Epithelial cell of proximal tubule (primary cell): Measurements from ENCODE around the gene BHMT. TPM values are rescaled to one million over a fixed set of nuclear protein-coding genes. Genes with fewer than 3 reads are reported as not detected.
"Not testable (repeated sequence)": the region's sequence is repeated elsewhere in the genome, so short reads cannot be mapped to it uniquely, and the experiment has no call there.

Experiments
- DNase-seq: peaks from one replicate; pipeline ENCODE4 v3.0.0-alpha.2; 2011; ENCODE audit warnings: low read depth
- H3K4me3 ChIP-seq: 2 replicates; pipeline ENCODE4 v1.5.1; 2011; ENCODE audit warnings: low read depth, mild to moderate bottlenecking, low read length
- CTCF ChIP-seq: conservative IDR thresholded peaks from 2 replicates; pipeline ENCODE4 v1.5.1; 2012; ENCODE audit warnings: low read depth, mild to moderate bottlenecking, low read length
- total RNA-seq: library from RNA; depleted of rRNA; stranded (reverse); fragments of >200 nt; gene quantifications from 2 replicates; pipeline ENCODE4 v1.2.3, GENCODE V29; 2015

The BHMT gene
- total RNA-seq, 1 donor from 2014 or later = 1.2 TPM

GRCh38 chr5:79147076-79147475 is 35.5 kb downstream of the BHMT start:
- no peak for TF ChIP-seq CTCF

GRCh38 chr5:79149433-79149832 is 37.8 kb downstream of the BHMT start:
- no peak for DNase-seq
- TF ChIP-seq CTCF = no peak
- H3K4me3 ChIP-seq = no peak overlapping the region

More at GRCh38 chr5:79147076-79147475, 35.5 kb downstream of the BHMT start:
- no peak for DNase-seq
- no peak overlapping the region for H3K4me3 ChIP-seq

DNA sequence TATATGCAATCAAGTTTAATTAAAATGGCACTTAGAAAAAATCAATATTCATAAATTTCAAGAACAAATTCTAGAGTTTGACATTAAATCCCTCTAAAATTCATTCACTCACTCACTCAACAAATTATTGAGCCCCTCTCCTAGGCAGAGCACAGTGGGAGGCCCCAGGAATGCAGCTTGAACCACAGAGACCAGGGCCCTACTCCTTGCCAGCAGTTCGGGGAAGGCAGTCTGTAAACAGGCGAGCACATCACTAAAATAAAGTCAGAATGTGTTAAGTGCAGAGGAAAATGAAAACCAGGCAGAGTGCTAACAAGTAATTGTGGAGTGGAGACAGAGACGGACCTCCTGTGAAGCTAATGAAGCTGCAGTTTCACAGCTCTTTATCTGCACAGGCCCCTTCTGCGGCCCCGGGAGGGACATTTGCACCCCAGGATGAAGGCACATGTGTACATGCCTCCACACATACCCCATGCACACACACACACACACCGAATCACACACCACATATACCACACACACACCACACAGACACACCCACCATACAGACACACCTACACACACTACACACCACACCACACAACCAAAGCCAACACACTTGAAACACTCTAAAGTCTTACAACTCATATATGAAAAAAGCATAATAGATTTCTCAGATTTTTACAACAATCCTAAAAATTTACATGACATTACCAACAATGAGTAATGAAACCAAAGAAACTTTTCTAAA is 40.5 kb downstream of the BHMT start:
- H3K4me3 ChIP-seq = no peak overlapping the region
- DNase-seq = no peak
- TF ChIP-seq CTCF = no peak

GRCh38 chr5:79157305-79157704 is 45.7 kb downstream of the BHMT start:
- H3K4me3 ChIP-seq = no peak overlapping the region
- TF ChIP-seq CTCF = no peak
- no peak for DNase-seq

DNA sequence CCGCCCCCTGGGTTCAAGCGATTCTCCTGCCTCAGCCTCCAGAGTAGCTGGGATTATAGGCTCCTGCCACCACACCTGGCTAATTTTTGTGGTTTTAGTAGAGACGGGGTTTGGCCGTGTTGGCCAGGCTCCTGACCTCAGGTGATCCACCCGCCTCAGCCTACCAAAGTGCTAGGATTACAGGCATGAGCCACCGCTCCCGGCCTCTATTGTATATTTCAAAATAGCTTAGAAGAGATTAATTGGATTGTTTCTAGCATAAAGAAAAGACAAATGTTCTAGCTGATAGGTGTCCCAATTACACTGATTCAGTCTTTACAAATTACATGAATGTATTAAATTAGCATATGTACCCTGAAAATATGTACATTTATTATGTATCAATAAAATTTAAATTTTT is 50.0 kb downstream of the BHMT start:
- not testable (repeated sequence) for DNase-seq

GRCh38 chr5:79168031-79168430 is 56.4 kb downstream of the BHMT start:
- DNase-seq = no peak

More for the DNA sequence above, 50.0 kb downstream of the BHMT start:
- not testable (repeated sequence) for H3K4me3 ChIP-seq

GRCh38 chr5:79170661-79171060 is 59.1 kb downstream of the BHMT start:
- no peak for DNase-seq
- no peak for TF ChIP-seq CTCF
- H3K4me3 ChIP-seq = no peak overlapping the region

More at GRCh38 chr5:79168031-79168430, 56.4 kb downstream of the BHMT start:
- no peak for TF ChIP-seq CTCF
- H3K4me3 ChIP-seq = no peak overlapping the region
